Natural killer cell (primary cell): ENCODE measurements around the gene KDM7A. TPM values are rescaled to one million over a fixed set of nuclear protein-coding genes. Genes with fewer than 3 reads are reported as not detected.

Source experiments
- ATAC-seq, 3 donors: fragments of 150-1000 bp in 2 of 3; fragments of 200-7000 bp in 1 of 3; cut with Tn5 transposase; 1 replicate in 1 of 3; 2 replicates in 2 of 3; pipeline ENCODE4 v1.10.0; 2021; ENCODE audit warnings: mild to moderate bottlenecking in 2 of 3, moderate library complexity in 2 of 3
- DNase-seq, 2 donors: peaks; one replicate each; pipeline versions ENCODE4 v3.0.0 to v3.0.0-alpha.2; 2013 to 2021; ENCODE audit warnings: mixed read lengths in 1 of 2
- H3K27ac ChIP-seq: one replicate; pipeline ENCODE4 v1.5.1; 2013; ENCODE audit warnings: mild to moderate bottlenecking, low read length
- H3K27me3 ChIP-seq: one replicate; pipeline ENCODE4 v1.6.1; 2013; ENCODE audit warnings: low read length; ENCODE audit not compliant: control insufficient read depth, insufficient read depth
- H3K36me3 ChIP-seq: one replicate; pipeline ENCODE4 v1.6.1; 2013; ENCODE audit warnings: low read length; ENCODE audit not compliant: control insufficient read depth, insufficient read depth
- H3K4me1 ChIP-seq: one replicate; pipeline ENCODE4 v1.6.1; 2013; ENCODE audit warnings: low read length; ENCODE audit not compliant: control insufficient read depth, insufficient read depth
- H3K4me3 ChIP-seq: one replicate; pipeline ENCODE4 v1.5.1; 2013; ENCODE audit warnings: low read length
- H3K9me3 ChIP-seq: one replicate; pipeline ENCODE4 v1.6.1; 2013; ENCODE audit warnings: low read length; ENCODE audit not compliant: control insufficient read depth, insufficient read depth
- H3K27ac Mint-ChIP-seq, 2 donors: one replicate each; pipeline ENCODE4 v1.8.0; 2022; ENCODE audit warnings: mild to moderate bottlenecking in 2 of 2, mixed read lengths in 2 of 2, moderate library complexity in 1 of 2
- H3K27me3 Mint-ChIP-seq, 2 donors: one replicate each; pipeline ENCODE4 v1.8.0; 2022; ENCODE audit warnings: low read depth in 2 of 2, mixed read lengths in 2 of 2
- H3K36me3 Mint-ChIP-seq: one replicate; pipeline ENCODE4 v1.8.0; 2022; ENCODE audit warnings: mixed read lengths
- H3K4me1 Mint-ChIP-seq, 2 donors: one replicate each; pipeline ENCODE4 v1.8.0; 2022; ENCODE audit warnings: mixed read lengths in 2 of 2
- H3K4me3 Mint-ChIP-seq: one replicate; pipeline ENCODE4 v1.8.0; 2022; ENCODE audit warnings: mild to moderate bottlenecking, moderate library complexity, mixed read lengths
- H3K9me3 Mint-ChIP-seq, 2 donors: one replicate each; pipeline ENCODE4 v1.8.0; 2022; ENCODE audit warnings: mixed read lengths in 2 of 2
- CTCF ChIP-seq: fragments of 200-600 bp; IDR thresholded peaks from one replicate; pipeline ENCODE4 v1.8.0; 2022; ENCODE audit warnings: antibody characterized with exemption
- WGBS: methylation state at CpG from one replicate; pipeline ENCODE4 v1.1.7; 2013; ENCODE audit warnings: missing lambda C conversion rate; ENCODE audit not compliant: insufficient coverage; 5-methylcytosine and 5-hydroxymethylcytosine counted together
- intact Hi-C: fragments of 100-400 bp; cut with micrococcal nuclease; formaldehyde crosslinking; loops from one replicate; pipeline ENCODE4 v1.14.2; 2022
- total RNA-seq, 4 donors: library from RNA; stranded (reverse); fragments of 120-200 nt in 1 of 4; gene quantifications; one replicate each; pipeline versions ENCODE4 v1.2.3 to v1.2.4, GENCODE V29; 2013 to 2022

The KDM7A gene
- total RNA-seq, 3 donors from 2014 or later (not counting 1 experiment from before 2014, with no cell fraction given) = 25.2 to 38.1 (median 36.1) TPM

- no peak for TF ChIP-seq CTCF
- H3K27ac ChIP-seq = peak overlapping the region; percentile 66
- H3K4me1 Mint-ChIP-seq = peaks cover 30 to 34% of the 10 kb centered on the region in 2 donors
These were observed 33.3 kb upstream of the KDM7A start for GRCh38 chr7:140209866-140210609.

GRCh38 chr7:140206616-140207389, 30.0 kb upstream of the KDM7A start:
- intact Hi-C loops = no loop called here
- Histone ChIP-seq H3K27ac (no peak overlapping the region), H3K9me3 (no peaks in the 10 kb centered on the region), H3K27me3 (no peaks in the 10 kb centered on the region), H3K4me3 (no peak overlapping the region), H3K4me1 (peaks cover 20% of the 10 kb centered on the region), H3K36me3 (no peaks in the 10 kb centered on the region)
- TF ChIP-seq CTCF = no peak
- 64% methylated on average over 4 of the region's 4 CpGs for WGBS
- no peaks in the 10 kb centered on the region for H3K9me3 Mint-ChIP-seq
- H3K36me3 Mint-ChIP-seq = peaks cover 8% of the 10 kb centered on the region
- peaks cover 12 to 13% of the 10 kb centered on the region in 2 donors for H3K4me1 Mint-ChIP-seq
- peaks cover 0 to 7% of the 10 kb centered on the region in 2 donors for H3K27me3 Mint-ChIP-seq
- no peak for ATAC-seq
- no peak overlapping the region for H3K27ac Mint-ChIP-seq
- no peak overlapping the region for H3K4me3 Mint-ChIP-seq
- no peak for DNase-seq

More at GRCh38 chr7:140209866-140210609, 33.3 kb upstream of the KDM7A start:
- Mint-ChIP-seq H3K4me3 (peak overlapping the region; percentile 71), H3K27ac (peak overlapping the region; percentile 63 to 75), H3K27me3 (peaks cover 0 to 2% of the 10 kb centered on the region in 2 donors), H3K36me3 (no peaks in the 10 kb centered on the region), H3K9me3 (no peaks in the 10 kb centered on the region)
- H3K27me3 ChIP-seq = no peaks in the 10 kb centered on the region
- H3K36me3 ChIP-seq = no peaks in the 10 kb centered on the region
- DNase-seq (peak in 1 of 2 donors; percentile 52), ATAC-seq (peak; percentile 70 to 92 (median 81))
- no peaks in the 10 kb centered on the region for H3K9me3 ChIP-seq
- 54% methylated on average over 17 of the region's 17 CpGs for WGBS
- H3K4me3 ChIP-seq = no peak overlapping the region
- intact Hi-C loops = no loop called here
- H3K4me1 ChIP-seq = peaks cover 35% of the 10 kb centered on the region

GRCh38 chr7:140205600-140205999, 28.8 kb upstream of the KDM7A start:
- intact Hi-C loops = no loop called here
- H3K36me3 ChIP-seq = no peaks in the 10 kb centered on the region
- no peak for TF ChIP-seq CTCF
- H3K27ac Mint-ChIP-seq = no peak overlapping the region
- peaks cover 15% of the 10 kb centered on the region for H3K4me1 ChIP-seq
- peaks cover 10% of the 10 kb centered on the region in 2 donors for H3K4me1 Mint-ChIP-seq
- no peak for DNase-seq
- no peak overlapping the region for H3K4me3 Mint-ChIP-seq
- H3K9me3 ChIP-seq = no peaks in the 10 kb centered on the region
- no peak overlapping the region for H3K4me3 ChIP-seq
- H3K27ac ChIP-seq = no peak overlapping the region
- no peak for ATAC-seq
- peaks cover 0 to 13% of the 10 kb centered on the region in 2 donors for H3K27me3 Mint-ChIP-seq
- H3K36me3 Mint-ChIP-seq = peaks cover 8% of the 10 kb centered on the region
- 98% methylated on average over 3 of the region's 4 CpGs for WGBS
- no peaks in the 10 kb centered on the region for H3K9me3 Mint-ChIP-seq
- H3K27me3 ChIP-seq = no peaks in the 10 kb centered on the region
